HepG2 (cell line): ENCODE data around the gene ZNF638.

Source experiments
- CC2D1A ChIP-seq: sonication (generic); formaldehyde crosslinking; IDR thresholded peaks from 2 replicates; pipeline ENCODE4 v1.8.1; 2023; ENCODE audit warnings: mild to moderate bottlenecking, missing genetic modification reagents
- CTCF ChIP-seq: sonication (generic); formaldehyde crosslinking; IDR thresholded peaks from 2 replicates; pipeline ENCODE4 v1.5.0; 2020; ENCODE audit warnings: mild to moderate bottlenecking, missing genetic modification reagents, moderate library complexity
- EZH2 ChIP-seq: conservative IDR thresholded peaks from 2 replicates; pipeline ENCODE4 v1.6.1; 2012; ENCODE audit warnings: mild to moderate bottlenecking, low read depth, low read length, moderate library complexity
- HMG20A ChIP-seq: IDR thresholded peaks from 2 replicates; pipeline ENCODE4 v1.6.1; 2016; ENCODE audit warnings: borderline replicate concordance
- MAFK ChIP-seq, 2 experiments: IDR thresholded peaks in 1 of 2; conservative IDR thresholded peaks in 1 of 2; 2 replicates each; pipeline ENCODE4 v1.6.1; 2011; ENCODE audit warnings: improper control_type of control experiment in 2 of 2, low read length in 2 of 2
- ZNF513 ChIP-seq: sonication (generic); formaldehyde crosslinking; conservative IDR thresholded peaks from 2 replicates; pipeline ENCODE4 v1.5.0; 2020; ENCODE audit warnings: missing genetic modification reagents
- ZNF616 ChIP-seq: sonication (generic); formaldehyde crosslinking; IDR thresholded peaks from 2 replicates; pipeline ENCODE4 v1.5.0; 2020; ENCODE audit warnings: low read depth, mild to moderate bottlenecking, missing genetic modification reagents
- ZNF878 ChIP-seq: sonication (generic); formaldehyde crosslinking; IDR thresholded peaks from 2 replicates; pipeline ENCODE4 v1.8.1; 2023; ENCODE audit warnings: mild to moderate bottlenecking, missing genetic modification reagents, moderate library complexity
- ZNF879 ChIP-seq: sonication (generic); formaldehyde crosslinking; IDR thresholded peaks from 2 replicates; pipeline ENCODE4 v1.8.1; 2023; ENCODE audit warnings: missing genetic modification reagents
- TF ChIP-seq, protein P1 (sequence below): IDR thresholded peaks from 2 replicates; pipeline ENCODE4 v1.6.1; 2016; ENCODE audit warnings: missing compliant biosample characterization, missing genetic modification reagents, borderline replicate concordance

DNA sequence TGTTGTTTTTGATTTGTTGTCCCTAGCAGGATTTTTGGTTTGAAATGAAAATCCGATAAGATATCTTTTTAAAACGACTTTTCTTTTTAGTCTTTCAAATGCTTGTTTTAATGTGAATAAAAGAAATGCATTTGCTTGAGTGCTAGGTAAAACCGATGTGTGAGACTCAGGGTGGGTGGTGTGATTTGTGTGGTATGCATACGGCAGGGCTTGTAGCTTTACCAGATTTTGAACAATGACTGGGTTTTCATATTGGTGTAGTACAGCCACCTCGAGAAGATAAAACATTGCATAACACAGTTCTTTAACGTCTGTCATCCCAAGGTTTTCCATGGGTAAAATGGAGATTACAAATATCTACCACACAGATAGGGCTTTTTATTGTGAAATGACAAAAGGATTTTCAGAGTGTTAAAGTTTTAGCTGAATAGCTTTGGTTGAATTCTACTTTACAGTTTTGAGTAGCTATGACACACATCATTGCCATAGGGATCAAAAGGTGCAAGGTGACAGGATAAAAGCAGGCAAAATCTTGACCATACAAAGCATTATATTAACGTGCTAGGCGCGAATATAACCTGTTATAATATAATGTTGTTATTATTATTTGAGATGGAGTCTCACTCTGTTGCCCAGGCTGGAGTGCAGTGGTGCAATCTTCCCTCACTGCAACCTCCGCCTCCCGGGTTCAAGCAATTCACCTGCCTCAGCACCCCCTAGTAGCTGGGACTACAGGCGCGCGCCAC, 824 bp upstream of the ZNF638 start:
- TF ChIP-seq ZNF513 = no peak
- TF ChIP-seq ZNF616 (CRISPR knock-in tag) = no peak
- no peak for TF ChIP-seq HMG20A (CRISPR knock-in tag)
- no peak for TF ChIP-seq MAFK (conservative IDR thresholded peaks at IDR 0.05 in 1 of 2, IDR thresholded peaks at IDR 0.05 in 1 of 2; ENCODE audit: low read length in 2 of 2)
- no peak for TF ChIP-seq EZH2
- TF ChIP-seq, protein P1, sequence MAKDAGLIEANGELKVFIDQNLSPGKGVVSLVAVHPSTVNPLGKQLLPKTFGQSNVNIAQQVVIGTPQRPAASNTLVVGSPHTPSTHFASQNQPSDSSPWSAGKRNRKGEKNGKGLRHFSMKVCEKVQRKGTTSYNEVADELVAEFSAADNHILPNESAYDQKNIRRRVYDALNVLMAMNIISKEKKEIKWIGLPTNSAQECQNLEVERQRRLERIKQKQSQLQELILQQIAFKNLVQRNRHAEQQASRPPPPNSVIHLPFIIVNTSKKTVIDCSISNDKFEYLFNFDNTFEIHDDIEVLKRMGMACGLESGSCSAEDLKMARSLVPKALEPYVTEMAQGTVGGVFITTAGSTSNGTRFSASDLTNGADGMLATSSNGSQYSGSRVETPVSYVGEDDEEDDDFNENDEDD (CRISPR knock-in tag) = no peak
- TF ChIP-seq CC2D1A = no peak
- TF ChIP-seq ZNF878 (CRISPR knock-in tag) = no peak
- TF ChIP-seq CTCF (CRISPR knock-in tag) = no peak
- TF ChIP-seq ZNF879 (CRISPR knock-in tag) = no peak
